Fibroblast of mammary gland (primary cell): ENCODE results near the gene PTPRN2.

Source experiments
- DNase-seq: peaks from one replicate; pipeline ENCODE4 v3.0.0-alpha.2; 2010; ENCODE audit warnings: low read depth
- H3K4me3 ChIP-seq: 2 replicates; pipeline ENCODE4 v1.5.1; 2011; ENCODE audit warnings: low read depth, mild to moderate bottlenecking, low read length, moderate library complexity; ENCODE audit not compliant: control insufficient read depth
- CTCF ChIP-seq: conservative IDR thresholded peaks from 2 replicates; pipeline ENCODE4 v1.5.1; 2011; ENCODE audit warnings: low read depth, low read length, inconsistent platforms; ENCODE audit not compliant: control insufficient read depth, insufficient read depth

The PTPRN2 gene

DNA sequence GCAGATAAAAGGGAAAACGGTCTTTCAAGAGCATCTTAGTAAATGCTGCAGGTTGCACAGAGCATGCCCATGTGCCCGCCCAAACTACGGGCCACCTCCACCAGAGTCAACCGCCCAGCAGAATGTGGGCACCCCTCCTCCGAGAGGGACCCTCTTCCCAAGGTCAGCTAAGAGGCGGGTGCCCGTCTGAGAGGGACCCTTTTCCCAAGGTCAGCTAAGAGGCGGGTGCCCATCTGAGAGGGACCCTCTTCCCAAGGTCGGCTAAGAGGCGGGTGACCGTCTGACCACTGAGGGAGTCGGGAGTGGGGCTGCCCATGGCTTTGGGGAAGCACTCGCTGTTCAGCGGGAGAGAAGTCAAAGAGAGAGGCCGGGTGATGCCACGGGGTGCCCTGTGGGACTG lies 113.1 kb downstream of the PTPRN2 start:
- no peak for DNase-seq
- no peak overlapping the region for H3K4me3 ChIP-seq
- TF ChIP-seq CTCF: no peak

- TF ChIP-seq CTCF: no peak
- no peak overlapping the region for H3K4me3 ChIP-seq
- DNase-seq: no peak
Measured at GRCh38 chr7:158473946-158474345, 113.7 kb downstream of the PTPRN2 start.

DNA sequence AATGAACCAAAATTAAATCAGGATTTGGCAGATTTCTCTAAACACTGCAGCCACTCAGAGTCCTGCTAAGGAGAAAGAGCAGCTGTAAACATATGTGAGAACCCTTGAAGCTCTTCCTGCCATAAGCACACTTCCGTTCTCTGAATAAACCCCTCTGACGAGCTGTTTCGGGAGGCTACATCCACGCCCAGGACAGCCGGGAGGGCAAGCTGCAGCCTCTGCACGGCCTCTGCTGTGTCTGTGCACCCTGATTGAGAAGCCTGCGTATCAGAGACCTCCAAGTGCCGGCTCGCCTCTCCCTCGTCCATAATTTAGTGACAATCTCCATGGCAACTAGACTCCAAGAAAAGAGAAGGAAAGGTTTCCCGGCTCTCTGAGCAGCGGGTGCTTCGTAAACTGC lies 114.4 kb downstream of the PTPRN2 start:
- H3K4me3 ChIP-seq: no peak overlapping the region
- no peak for DNase-seq
- no peak for TF ChIP-seq CTCF

- no peak overlapping the region for H3K4me3 ChIP-seq
- DNase-seq: no peak
- no peak for TF ChIP-seq CTCF
Measured at GRCh38 chr7:158472596-158472995, 115.0 kb downstream of the PTPRN2 start.

GRCh38 chr7:158471716-158472115 lies 115.9 kb downstream of the PTPRN2 start:
- no peak overlapping the region for H3K4me3 ChIP-seq
- TF ChIP-seq CTCF: no peak
- no peak for DNase-seq

DNA sequence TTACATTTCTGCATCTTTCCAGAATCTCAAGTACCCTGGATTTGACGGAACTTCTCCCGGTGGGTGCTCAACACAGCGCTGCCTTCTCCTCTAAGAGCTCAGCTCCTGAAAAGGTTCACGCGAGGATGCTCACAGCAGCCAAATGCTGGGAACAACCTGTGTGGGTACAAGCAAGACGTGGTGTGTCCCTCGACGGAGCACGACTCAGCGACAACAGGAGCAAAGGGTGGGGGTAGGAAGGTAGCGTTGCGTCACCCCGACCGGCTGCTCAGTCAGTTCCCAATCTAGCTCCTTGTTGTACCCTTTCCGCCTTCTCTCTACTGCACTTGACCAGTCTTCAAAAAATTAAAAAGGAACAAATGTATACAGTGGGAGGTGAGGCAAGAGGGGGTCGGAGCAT lies 117.3 kb downstream of the PTPRN2 start:
- TF ChIP-seq CTCF: no peak
- DNase-seq: no peak

DNA sequence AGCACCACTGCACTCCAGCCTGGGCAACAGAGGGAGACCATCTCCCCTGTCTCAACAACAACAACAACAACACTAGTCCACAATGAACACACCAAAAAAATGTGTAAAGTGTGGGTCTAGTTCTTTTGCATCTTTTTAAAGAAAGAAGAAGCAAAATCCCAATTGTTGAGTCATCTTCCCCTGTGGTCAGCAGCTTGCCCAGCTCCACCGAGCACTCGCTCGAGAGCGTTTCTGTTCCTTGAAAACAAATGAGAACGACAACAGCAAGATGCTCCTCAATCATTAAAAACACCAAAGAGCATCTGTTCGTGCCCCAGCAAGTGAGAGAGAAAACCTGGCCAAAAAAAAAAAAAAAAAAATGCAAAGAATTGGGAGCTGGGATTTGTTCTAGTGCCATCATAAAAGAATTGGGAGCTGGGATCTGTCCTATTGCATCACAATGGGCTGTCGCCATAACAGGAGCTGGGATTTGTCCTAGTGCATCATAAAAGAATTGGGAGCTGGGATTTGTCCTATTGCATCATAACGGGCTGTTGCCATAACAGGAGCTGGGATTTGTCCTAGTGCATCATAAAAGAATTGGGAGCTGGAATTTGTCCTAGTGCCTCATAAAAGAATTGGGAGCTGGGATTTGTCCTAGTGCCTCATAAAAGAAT lies 118.1 kb downstream of the PTPRN2 start:
- TF ChIP-seq CTCF: no peak
- peak; percentile 2 for DNase-seq
- H3K4me3 ChIP-seq: no peak overlapping the region

More for the DNA sequence above, 117.3 kb downstream of the PTPRN2 start:
- H3K4me3 ChIP-seq: no peak overlapping the region
